GM12872 (cell line): ENCODE data around the gene ADARB2.

Experiments used
- TF ChIP-seq, protein P1 (sequence below): IDR thresholded peaks from 3 replicates; pipeline ENCODE4 v1.5.1; 2011; ENCODE audit warnings: low read depth, mild to moderate bottlenecking, low read length, moderate library complexity; ENCODE audit not compliant: insufficient read depth

Gene ADARB2

DNA sequence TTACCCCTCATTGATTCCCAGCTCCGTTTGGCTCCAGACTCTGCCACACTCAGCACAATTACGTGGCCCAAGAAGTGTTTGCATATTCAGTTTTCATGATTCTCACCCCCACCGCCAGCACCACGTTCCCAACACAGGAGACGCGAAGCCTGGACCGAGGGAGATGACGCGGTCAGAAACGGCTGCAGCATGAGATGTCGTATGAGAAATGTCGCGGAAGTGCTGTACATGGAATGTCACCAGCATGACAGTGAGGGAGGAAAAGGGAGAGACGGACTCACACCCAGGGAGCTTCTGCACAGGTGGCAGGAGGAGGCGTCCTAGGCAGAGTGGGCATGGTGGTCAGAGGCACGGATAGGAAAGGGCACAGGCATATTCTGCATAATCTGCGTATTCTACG, 492.8 kb downstream of the ADARB2 start:
- TF ChIP-seq, protein P1, sequence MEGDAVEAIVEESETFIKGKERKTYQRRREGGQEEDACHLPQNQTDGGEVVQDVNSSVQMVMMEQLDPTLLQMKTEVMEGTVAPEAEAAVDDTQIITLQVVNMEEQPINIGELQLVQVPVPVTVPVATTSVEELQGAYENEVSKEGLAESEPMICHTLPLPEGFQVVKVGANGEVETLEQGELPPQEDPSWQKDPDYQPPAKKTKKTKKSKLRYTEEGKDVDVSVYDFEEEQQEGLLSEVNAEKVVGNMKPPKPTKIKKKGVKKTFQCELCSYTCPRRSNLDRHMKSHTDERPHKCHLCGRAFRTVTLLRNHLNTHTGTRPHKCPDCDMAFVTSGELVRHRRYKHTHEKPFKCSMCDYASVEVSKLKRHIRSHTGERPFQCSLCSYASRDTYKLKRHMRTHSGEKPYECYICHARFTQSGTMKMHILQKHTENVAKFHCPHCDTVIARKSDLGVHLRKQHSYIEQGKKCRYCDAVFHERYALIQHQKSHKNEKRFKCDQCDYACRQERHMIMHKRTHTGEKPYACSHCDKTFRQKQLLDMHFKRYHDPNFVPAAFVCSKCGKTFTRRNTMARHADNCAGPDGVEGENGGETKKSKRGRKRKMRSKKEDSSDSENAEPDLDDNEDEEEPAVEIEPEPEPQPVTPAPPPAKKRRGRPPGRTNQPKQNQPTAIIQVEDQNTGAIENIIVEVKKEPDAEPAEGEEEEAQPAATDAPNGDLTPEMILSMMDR = no peak

DNA sequence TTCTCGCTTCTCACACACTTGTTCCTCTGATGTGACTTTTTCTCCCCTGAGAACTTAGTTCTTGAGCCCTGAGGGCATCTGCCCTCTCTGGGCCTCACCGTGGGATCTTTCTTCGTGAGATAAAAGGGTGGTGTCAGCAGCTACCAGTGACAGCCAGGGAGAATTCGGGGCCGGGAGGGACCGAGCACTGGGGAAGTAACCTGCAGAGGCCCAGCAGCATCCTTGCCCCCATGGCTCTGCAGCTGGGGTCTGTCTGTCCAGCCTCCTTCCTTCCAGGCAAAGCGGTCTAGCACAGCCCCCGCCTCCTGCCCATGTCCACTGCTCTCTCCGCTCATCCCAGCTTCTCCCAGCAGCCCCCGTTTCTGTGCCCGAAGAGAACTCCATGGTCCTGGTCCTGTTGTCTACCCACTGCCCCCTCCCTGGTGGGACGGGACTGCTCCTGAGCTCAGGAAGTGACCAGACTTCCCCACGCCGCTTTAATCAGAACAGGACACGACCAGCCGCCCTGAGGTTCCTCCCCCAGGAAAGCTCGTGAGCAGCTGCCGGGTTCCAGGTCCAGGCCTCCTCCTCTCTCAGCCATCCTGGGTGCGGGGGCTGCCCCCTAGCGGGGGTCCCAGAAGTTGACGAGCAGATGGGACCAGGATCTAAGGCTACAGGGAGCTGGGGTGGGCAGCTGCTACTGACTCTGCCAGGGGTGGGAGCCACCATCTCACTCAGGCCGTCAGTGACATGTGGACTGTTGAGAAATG, 493.7 kb downstream of the ADARB2 start:
- TF ChIP-seq, protein P1 = no peak

DNA sequence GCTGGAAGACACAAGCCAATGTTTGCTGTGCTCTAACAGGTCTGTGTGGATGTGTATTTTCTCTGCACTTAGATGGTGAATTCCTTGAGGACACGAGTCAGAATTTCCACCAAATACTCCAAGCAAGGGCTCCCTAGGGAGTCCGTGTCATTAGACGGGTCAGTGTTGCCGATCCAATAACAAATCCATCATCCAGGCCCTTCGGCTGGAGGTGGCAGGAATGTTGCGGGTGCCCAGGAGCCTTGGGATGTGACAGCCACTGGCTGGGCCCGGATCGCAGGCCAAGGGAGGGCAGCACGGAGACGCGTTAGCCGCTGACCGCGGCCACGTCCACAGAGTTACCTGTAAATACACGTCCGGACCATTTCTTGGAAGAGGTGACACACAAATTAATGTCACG, 494.4 kb downstream of the ADARB2 start:
- TF ChIP-seq, protein P1 = no peak

DNA sequence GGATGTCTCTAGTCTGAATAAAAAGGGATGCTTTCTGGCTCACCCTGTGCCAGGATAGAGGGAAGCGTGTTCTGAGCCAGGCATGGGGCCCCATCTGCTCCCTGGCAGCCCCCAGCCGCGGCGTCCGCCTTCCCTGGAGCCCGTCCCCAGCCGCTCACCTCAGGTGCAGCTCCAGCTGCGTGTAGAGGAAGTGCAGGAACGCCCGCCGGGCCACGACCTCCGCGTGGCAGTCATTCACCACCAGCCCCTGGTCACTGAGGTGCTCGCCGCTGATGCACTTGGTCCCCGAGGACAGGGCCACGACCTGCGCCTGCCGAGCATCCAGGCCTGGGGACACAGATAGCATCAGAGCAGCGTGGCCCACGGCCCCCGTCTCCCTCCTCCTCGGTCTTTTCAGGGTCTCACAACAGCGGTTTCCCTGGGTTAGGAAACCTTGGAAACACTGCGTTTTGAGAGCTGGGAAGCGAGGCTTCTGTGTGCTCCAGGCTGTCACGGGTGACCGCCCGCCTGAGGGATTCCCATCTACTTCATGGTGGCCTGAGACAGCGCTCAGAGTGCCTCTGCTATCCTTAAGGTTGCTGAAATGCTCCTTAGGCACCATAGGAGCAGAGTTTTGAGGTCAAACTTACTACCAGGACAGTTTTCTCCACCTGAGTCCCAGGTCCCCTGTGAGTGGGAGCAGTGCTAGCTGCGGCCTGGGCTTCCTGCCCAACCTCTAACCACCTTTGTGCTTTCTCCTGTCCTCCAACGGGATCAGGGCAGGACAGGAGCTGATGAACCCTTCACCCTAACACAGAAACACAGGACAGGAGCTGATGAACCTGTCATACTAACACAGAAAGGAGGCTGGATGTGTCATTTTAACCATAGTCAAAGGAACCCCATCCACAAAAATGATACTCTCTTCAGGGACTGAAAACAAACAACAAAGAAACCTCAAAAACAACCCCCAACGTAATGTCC, 495.1 kb downstream of the ADARB2 start:
- TF ChIP-seq, protein P1 = no peak

DNA sequence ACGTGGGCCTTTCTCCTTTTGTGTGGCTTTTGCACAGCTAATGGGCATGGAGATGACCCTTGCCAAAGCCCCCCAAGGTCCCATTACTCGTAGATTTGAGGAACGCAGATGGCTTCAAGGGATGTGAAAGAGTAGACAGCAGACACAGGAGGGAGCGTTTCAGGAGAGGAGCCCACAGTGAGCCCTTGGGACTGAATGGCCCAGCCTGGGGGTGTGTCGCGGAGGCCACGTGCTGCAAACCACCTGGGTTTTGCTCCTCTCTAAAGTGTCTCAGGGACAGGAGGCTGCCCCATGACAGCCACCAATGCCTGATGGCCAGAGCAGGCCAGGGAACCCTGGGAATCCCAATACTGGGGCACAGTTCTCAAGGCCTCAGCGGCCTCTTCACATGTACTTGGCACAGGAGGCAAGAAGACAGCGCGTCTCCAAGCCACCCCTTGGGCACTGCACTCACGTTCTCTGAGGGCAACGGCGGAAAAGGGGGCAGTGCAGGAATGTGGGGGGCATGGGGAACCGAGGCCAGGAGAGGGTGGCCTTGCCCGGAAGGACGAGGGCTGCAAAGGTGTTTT, 495.9 kb downstream of the ADARB2 start:
- TF ChIP-seq, protein P1 = no peak

DNA sequence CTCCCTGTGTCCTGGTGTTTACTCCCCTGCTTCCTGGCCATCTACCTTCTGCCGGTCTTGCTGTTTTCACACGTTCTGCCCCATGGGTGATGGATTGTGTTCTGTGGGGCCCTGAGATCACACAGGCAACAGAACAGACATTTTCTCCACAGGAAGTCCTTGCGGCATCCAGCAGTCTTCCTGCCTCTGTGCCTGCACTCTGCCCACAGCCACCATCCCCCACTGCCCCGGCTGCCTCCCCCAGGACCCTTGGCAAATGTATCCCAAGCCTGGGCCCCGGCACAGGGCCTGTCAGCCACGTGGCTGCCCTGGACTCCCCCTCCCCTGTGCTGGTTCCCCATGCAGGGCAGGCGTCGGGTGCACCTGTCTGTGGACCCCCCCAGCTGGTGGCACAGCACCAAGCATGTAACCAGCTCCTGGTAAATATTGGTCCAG, 497.0 kb downstream of the ADARB2 start:
- TF ChIP-seq, protein P1 = no peak

DNA sequence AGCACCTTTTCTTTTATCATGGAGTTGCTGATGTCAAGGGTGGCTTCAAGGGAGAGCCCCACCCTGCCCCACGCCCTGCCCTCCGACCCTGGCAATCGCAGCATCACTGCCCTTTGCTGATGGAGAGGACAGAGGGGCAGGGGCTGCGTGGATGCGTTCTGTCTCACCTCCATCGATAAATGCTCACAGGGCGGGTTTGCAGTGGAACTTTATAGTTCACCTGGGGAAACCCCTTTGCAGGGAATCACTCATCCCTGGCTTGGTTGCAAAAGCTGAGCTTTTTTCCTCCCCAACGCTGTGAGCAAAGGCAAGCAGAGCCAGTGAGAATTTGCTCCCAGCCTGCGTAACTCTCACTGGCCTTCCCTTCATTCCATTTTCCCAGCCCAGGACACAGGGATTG, 504.3 kb downstream of the ADARB2 start:
- TF ChIP-seq, protein P1 = no peak
